ENCODE results near the gene GAS6.

GAS6 gene

DNA sequence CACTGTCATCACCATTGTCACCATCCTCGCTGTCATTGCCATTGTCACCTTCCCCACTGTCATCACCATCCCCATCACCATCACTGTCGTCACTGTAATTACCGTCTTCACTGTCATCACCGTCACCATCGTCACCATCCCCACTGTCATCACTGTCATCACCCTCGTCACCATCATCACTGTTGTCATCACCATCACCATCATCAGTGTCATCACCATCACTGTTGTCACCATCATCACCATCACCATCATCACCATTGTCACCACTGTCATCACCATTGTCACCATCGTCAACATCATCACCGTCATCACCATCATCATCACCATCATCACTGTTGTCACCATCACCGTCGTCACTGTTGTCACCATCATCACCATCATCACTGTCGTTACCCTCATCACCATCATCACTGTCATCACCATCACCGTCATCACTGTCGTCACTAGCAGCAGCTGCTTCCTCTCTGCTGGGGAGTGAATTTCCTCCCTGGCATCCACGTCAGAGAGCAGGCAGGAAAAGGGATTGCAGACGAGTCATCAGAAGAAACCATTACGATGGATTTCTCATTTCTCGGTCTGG, 77.5 kb downstream of the GAS6 start:
- ChIA-PET POLR2A (no interaction called here), CTCF (no interaction called here)
- no peak for DNase-seq (ENCODE audit: low read depth, low spot score)
- H3K4me3 ChIP-seq (ENCODE audit: low read depth, low read length): no peak overlapping the region
- TF ChIP-seq, protein P1, sequence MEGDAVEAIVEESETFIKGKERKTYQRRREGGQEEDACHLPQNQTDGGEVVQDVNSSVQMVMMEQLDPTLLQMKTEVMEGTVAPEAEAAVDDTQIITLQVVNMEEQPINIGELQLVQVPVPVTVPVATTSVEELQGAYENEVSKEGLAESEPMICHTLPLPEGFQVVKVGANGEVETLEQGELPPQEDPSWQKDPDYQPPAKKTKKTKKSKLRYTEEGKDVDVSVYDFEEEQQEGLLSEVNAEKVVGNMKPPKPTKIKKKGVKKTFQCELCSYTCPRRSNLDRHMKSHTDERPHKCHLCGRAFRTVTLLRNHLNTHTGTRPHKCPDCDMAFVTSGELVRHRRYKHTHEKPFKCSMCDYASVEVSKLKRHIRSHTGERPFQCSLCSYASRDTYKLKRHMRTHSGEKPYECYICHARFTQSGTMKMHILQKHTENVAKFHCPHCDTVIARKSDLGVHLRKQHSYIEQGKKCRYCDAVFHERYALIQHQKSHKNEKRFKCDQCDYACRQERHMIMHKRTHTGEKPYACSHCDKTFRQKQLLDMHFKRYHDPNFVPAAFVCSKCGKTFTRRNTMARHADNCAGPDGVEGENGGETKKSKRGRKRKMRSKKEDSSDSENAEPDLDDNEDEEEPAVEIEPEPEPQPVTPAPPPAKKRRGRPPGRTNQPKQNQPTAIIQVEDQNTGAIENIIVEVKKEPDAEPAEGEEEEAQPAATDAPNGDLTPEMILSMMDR (IDR thresholded peaks at IDR 0.05; ENCODE audit: insufficient read depth, low read length, missing control alignments): no peak

DNA sequence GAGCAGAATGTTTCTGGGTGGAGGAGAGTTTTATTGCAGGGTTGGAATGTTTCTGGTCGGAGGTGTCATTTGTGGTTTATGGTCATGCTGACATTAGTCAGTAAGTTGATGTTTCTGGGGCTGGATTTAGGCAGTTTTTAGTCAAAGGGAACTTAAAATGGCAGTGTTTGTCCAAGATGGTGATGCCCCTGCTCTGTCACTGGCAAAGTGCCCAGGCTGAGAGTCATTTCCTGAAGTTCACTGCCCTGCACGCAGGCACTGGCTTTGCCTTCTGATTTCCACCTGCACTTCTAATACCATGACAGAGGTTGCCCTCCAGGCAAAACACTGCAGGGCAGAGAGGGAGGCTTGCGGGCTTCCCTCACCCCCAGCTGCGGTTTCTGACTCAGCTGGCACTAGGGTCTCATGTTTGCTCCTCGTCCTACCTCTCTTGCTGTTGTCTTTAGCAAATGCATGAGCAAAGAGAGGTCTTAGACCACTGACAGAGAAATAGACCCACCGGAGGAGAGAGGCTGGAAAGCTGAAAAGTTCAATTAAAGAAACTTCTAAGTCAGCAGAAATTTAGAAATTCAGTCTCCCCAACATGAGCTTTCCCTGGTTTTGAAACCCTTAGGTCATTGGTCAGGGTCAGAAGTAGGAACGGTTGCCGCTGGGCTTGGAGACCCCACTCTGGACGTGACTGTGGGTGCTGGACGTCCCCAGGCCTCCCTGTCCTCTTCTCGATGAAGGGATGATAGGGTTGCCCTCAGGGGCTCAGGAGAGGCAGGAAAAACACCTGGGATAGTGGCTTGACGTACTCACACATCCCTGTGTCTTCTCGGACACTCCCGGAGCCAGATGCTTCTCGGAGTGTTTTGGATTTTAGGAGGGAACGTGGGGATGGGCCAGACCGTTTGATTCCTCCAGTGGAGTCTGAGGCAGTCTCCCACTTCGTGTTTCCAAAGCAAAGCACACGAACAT, 78.5 kb downstream of the GAS6 start:
- DNase-seq (ENCODE audit: low read depth, low spot score): peak; percentile 26
- ChIA-PET CTCF (no interaction called here), POLR2A (interaction anchor here (1.7 kb wide), 1 partner anchor 17 kb away, joined by 7 read pairs; no protein-coding TSS in a partner anchor)
- no peak overlapping the region for H3K4me3 ChIP-seq (ENCODE audit: low read depth, low read length)
- TF ChIP-seq, protein P1 (IDR thresholded peaks at IDR 0.05; ENCODE audit: insufficient read depth, low read length, missing control alignments): no peak

DNA sequence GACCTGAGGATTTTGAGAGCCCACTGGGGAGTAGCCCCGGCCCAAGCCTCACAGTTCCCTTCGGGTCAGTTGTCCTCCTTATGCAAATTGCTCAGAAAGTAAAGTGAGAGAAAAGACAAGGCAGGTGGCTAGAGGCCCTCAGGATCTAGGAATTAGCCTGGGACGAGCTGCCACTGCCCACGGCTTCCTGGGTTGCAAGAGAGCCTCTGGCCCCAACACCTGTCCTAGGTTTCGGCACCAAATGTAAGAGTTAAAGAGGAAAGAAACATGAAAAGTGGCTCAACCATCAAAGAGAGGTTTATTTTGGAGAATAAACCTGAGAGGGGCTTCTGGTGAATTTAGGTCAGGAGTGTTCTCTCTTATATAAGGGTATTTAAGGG, 79.2 kb downstream of the GAS6 start:
- DNase-seq (ENCODE audit: low read depth, low spot score): no peak
- TF ChIP-seq, protein P1 (IDR thresholded peaks at IDR 0.05; ENCODE audit: insufficient read depth, low read length, missing control alignments): no peak
- POLR2A ChIA-PET: interaction anchor here (1.7 kb wide), 1 partner anchor 17 kb away, joined by 7 read pairs; no protein-coding TSS in a partner anchor

DNA sequence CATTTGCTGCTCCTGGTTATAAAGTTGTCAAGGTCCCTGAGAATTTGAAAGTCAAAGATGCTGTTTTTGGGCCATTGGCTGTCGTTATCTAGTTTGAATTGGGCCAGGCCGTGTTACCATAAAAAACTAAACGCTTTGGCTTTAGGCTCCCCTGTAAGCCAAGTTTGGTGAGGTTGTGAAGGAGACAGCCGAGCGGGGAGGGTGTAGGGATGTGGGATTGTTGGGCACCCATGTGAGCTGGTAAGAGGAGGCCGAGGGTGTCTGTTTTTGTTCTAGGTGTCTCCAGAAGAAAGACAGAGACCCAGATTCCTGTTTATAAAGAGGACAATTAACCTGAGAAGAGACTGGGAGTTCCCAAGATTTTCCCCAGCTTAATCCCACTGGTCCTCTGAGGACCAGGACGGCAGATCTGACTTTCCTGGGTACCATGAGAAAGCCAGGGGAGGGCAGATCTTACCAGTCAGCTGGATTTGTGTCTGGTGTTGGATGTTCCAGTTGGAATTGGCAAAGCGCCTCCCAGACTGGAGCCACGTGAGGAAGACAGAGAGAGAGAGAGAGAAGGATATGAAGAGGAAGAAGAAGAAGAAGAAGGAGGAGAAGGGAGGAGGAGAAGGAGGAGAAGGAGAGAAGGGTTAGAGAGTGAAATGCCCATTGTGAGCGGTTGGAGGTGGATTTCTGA, 79.8 kb downstream of the GAS6 start:
- TF ChIP-seq, protein P1 (IDR thresholded peaks at IDR 0.05; ENCODE audit: insufficient read depth, low read length, missing control alignments): no peak
- CTCF ChIA-PET: no interaction called here
- DNase-seq (ENCODE audit: low read depth, low spot score): no peak
- POLR2A ChIA-PET: interaction anchor here (1.7 kb wide), 1 partner anchor 18 kb away, joined by 7 read pairs; no protein-coding TSS in a partner anchor
- no peak overlapping the region for H3K4me3 ChIP-seq (ENCODE audit: low read depth, low read length)

More for the DNA sequence above, 79.2 kb downstream of the GAS6 start:
- no peak overlapping the region for H3K4me3 ChIP-seq (ENCODE audit: low read depth, low read length)
- CTCF ChIA-PET: no interaction called here

DNA sequence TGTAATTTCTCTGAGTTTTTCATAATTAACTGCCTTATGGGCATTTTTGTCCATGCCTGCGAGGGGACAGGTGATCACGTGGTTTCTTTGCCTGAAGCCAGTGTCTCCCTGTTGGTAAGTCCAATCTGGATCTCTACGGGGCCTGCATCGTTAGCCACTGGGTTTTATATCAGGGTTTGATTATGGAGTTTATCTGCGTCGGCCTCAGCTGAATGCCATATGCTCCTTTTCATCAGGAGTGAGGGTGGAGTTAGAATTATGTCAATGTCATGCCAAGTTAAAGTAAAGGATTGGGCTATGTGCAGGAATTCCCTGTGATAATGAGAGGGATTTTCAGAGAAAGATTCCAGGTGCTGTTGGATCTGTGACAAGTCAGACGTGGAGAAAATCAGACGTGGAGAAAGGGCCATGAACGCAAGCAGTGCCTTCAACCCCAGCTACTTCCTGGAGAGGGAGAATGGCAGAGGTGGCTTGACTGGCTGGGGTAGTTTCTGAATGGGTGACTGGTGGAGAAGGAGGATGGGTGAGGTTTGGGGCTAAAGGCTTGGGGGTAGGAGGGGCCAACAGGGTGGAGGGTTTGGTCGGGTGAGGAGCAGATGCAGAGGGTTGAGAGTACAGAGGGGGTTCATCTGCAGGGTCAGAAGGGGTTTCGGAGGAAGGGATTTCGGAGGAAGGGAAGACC, 80.5 kb downstream of the GAS6 start:
- ChIA-PET CTCF (interaction anchor here (1.7 kb wide), 1 partner anchor 20 kb away, joined by 5 read pairs; no protein-coding TSS in a partner anchor), POLR2A (no interaction called here)
- DNase-seq (ENCODE audit: low read depth, low spot score): no peak

More for the DNA sequence above, 80.5 kb downstream of the GAS6 start:
- TF ChIP-seq, protein P1 (IDR thresholded peaks at IDR 0.05; ENCODE audit: insufficient read depth, low read length, missing control alignments): no peak
- H3K4me3 ChIP-seq (ENCODE audit: low read depth, low read length): no peak overlapping the region

Measured in AG04449 (cell line).